ENCODE measurements around the gene AACS.
"Not testable (repeated sequence)": the region's sequence is repeated elsewhere in the genome, so short reads cannot be mapped to it uniquely, and the experiment has no call there.

AACS gene

GRCh38 chr12:125092108-125092871 is 27.1 kb downstream of the AACS start:
- no peak for DNase-seq (ENCODE audit: low read depth)

GRCh38 chr12:125092872-125093680 is 27.8 kb downstream of the AACS start:
- no peak for DNase-seq (ENCODE audit: low read depth)

- no peak for DNase-seq (ENCODE audit: low read depth)
Measured at GRCh38 chr12:125093681-125094330, 28.6 kb downstream of the AACS start.

- DNase-seq (ENCODE audit: low read depth) = no peak
Measured at GRCh38 chr12:125096894-125097293, 31.7 kb downstream of the AACS start.

GRCh38 chr12:125097427-125097826 is 32.2 kb downstream of the AACS start:
- no peak for DNase-seq (ENCODE audit: low read depth)

GRCh38 chr12:125098676-125099408 is 33.6 kb downstream of the AACS start:
- DNase-seq (ENCODE audit: low read depth) = no peak

- DNase-seq (ENCODE audit: low read depth) = no peak
Measured at GRCh38 chr12:125099409-125099782, 34.2 kb downstream of the AACS start.

GRCh38 chr12:125100551-125101434 is 35.6 kb downstream of the AACS start:
- no peak for DNase-seq (ENCODE audit: low read depth)

- no peak for DNase-seq (ENCODE audit: low read depth)
Measured at GRCh38 chr12:125104982-125105381, 39.7 kb downstream of the AACS start.

GRCh38 chr12:125105600-125105999 is 40.4 kb downstream of the AACS start:
- no peak for DNase-seq (ENCODE audit: low read depth)

- DNase-seq (ENCODE audit: low read depth) = no peak
Measured at GRCh38 chr12:125110641-125111360, 45.6 kb downstream of the AACS start.

GRCh38 chr12:125111403-125111802 is 46.2 kb downstream of the AACS start:
- DNase-seq (ENCODE audit: low read depth) = no peak

- DNase-seq (ENCODE audit: low read depth) = not testable (repeated sequence)
Measured at GRCh38 chr12:125112614-125113013, 47.4 kb downstream of the AACS start.

GRCh38 chr12:125113263-125113662 is 48.0 kb downstream of the AACS start:
- no peak for DNase-seq (ENCODE audit: low read depth)

GRCh38 chr12:125113789-125114188 is 48.6 kb downstream of the AACS start:
- no peak for DNase-seq (ENCODE audit: low read depth)

- DNase-seq (ENCODE audit: low read depth) = no peak
Measured at GRCh38 chr12:125114365-125115141, 49.3 kb downstream of the AACS start.

- no peak for DNase-seq (ENCODE audit: low read depth)
Measured at GRCh38 chr12:125120566-125120965, 55.3 kb downstream of the AACS start.

GRCh38 chr12:125121106-125121505 is 55.9 kb downstream of the AACS start:
- no peak for DNase-seq (ENCODE audit: low read depth)

- DNase-seq (ENCODE audit: low read depth) = no peak
Measured at GRCh38 chr12:125122668-125123067, 57.4 kb downstream of the AACS start.

All from activated T-cell treated with anti-CD3 and anti-CD28 coated beads for 1 hour (primary cell).